ENCODE results near the gene HOMEZ.
A peak's percentile ranks its signal among the peaks of the same experiment; 100 is the strongest.

DNA sequence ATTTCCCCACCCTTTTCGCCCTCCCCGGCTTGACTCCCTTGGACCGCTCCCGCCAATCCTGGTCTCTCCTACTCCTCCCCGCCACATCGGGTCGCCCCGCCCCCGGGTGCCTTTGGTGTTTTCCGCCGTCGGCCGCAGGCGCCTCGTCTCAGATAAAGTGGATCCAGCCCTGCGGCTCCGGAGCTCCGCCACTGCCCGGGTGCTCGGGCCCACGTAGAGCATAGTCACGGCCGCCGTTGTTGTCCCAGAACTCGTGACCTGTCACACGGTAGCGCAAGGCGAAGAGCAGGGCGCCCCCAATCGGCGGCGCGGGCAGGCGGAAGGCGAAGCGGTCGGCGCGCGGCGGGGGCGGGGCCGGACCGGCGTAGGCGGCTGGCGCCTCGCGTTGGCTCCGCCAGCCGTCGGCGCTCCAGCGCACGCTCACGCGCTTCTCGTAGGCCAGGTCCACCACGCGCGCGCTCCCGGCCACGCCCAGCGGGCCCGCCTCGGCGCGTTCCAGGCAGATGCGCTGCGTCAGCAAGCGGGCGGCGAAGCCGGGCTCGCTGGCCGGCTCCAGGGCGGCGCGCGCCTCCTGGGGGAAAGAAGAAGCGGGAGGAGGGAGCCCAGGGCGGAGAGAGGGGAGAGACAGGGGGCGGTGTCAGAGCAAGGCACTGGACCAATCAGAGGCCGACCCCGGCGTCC, 15.5 kb upstream of the HOMEZ start:
- TF ChIP-seq, protein P1, sequence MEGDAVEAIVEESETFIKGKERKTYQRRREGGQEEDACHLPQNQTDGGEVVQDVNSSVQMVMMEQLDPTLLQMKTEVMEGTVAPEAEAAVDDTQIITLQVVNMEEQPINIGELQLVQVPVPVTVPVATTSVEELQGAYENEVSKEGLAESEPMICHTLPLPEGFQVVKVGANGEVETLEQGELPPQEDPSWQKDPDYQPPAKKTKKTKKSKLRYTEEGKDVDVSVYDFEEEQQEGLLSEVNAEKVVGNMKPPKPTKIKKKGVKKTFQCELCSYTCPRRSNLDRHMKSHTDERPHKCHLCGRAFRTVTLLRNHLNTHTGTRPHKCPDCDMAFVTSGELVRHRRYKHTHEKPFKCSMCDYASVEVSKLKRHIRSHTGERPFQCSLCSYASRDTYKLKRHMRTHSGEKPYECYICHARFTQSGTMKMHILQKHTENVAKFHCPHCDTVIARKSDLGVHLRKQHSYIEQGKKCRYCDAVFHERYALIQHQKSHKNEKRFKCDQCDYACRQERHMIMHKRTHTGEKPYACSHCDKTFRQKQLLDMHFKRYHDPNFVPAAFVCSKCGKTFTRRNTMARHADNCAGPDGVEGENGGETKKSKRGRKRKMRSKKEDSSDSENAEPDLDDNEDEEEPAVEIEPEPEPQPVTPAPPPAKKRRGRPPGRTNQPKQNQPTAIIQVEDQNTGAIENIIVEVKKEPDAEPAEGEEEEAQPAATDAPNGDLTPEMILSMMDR (IDR thresholded peaks at IDR 0.05), result peak; percentile 65 to 91
- peak; percentile 62 to 88 (median 85) for TF ChIP-seq POLR2AphosphoS5 (IDR thresholded peaks at IDR 0.05)
- peak in 1 of 2 donors; percentile 65 for TF ChIP-seq POLR2A (IDR thresholded peaks at IDR 0.05)
- TF ChIP-seq EP300 (IDR thresholded peaks at IDR 0.05), result no peak

Data from suprapubic skin (tissue), 4 donors.